Naive B cell (primary cell): ENCODE results near the gene DYRK1A. TPM values are rescaled to one million over a fixed set of nuclear protein-coding genes. Genes with fewer than 3 reads are reported as not detected.
A peak's percentile ranks its signal among the peaks of the same experiment; 100 is the strongest.

Experiments used
- ATAC-seq, 2 donors: fragments of 150-1000 bp; cut with Tn5 transposase; 2 replicates each; pipeline ENCODE4 v1.10.0; 2021; ENCODE audit warnings: low read depth in 2 of 2, mild to moderate bottlenecking in 2 of 2, moderate library complexity in 2 of 2
- DNase-seq: peaks from one replicate; pipeline ENCODE4 v3.0.0; 2022
- H3K27ac Mint-ChIP-seq, 6 donors: one replicate each; pipeline ENCODE4 v1.8.0; 2020 to 2022; ENCODE audit warnings: mild to moderate bottlenecking in 6 of 6, mixed read lengths in 6 of 6, moderate library complexity in 5 of 6, inconsistent platforms in 2 of 6
- H3K27me3 Mint-ChIP-seq, 3 donors: one replicate each; pipeline ENCODE4 v1.8.0; 2021 to 2022; ENCODE audit warnings: mixed read lengths in 3 of 3, mild to moderate bottlenecking in 1 of 3
- H3K36me3 Mint-ChIP-seq, 2 donors: one replicate each; pipeline ENCODE4 v1.8.0; 2020 to 2022; ENCODE audit warnings: mixed read lengths in 2 of 2, inconsistent platforms in 1 of 2, mild to moderate bottlenecking in 1 of 2
- H3K4me1 Mint-ChIP-seq, 3 donors: one replicate each; pipeline ENCODE4 v1.8.0; 2020 to 2022; ENCODE audit warnings: mixed read lengths in 3 of 3, inconsistent platforms in 1 of 3, mild to moderate bottlenecking in 1 of 3, moderate library complexity in 1 of 3
- H3K4me3 Mint-ChIP-seq, 8 donors: one replicate each; pipeline ENCODE4 v1.8.0; 2020 to 2022; ENCODE audit warnings: mild to moderate bottlenecking in 8 of 8, mixed read lengths in 8 of 8, moderate library complexity in 8 of 8, inconsistent platforms in 2 of 8
- H3K9me3 Mint-ChIP-seq, 7 donors: one replicate each; pipeline ENCODE4 v1.8.0; 2020 to 2022; ENCODE audit warnings: mixed read lengths in 7 of 7, mild to moderate bottlenecking in 5 of 7, inconsistent platforms in 2 of 7, moderate library complexity in 1 of 7
- polyA plus RNA-seq, 6 donors: library from polyadenylated mRNA; unstranded; fragments of 300-500 nt; fragmentation: Illumina TruSeq; gene quantifications; one replicate each; pipeline ENCODE4 v1.2.3, GENCODE V29; 2021; ENCODE audit warnings: low read depth in 6 of 6

The DYRK1A gene
- polyA plus RNA-seq, 6 donors from 2014 or later: 5.9 to 14.3 (median 10.2) TPM

DNA sequence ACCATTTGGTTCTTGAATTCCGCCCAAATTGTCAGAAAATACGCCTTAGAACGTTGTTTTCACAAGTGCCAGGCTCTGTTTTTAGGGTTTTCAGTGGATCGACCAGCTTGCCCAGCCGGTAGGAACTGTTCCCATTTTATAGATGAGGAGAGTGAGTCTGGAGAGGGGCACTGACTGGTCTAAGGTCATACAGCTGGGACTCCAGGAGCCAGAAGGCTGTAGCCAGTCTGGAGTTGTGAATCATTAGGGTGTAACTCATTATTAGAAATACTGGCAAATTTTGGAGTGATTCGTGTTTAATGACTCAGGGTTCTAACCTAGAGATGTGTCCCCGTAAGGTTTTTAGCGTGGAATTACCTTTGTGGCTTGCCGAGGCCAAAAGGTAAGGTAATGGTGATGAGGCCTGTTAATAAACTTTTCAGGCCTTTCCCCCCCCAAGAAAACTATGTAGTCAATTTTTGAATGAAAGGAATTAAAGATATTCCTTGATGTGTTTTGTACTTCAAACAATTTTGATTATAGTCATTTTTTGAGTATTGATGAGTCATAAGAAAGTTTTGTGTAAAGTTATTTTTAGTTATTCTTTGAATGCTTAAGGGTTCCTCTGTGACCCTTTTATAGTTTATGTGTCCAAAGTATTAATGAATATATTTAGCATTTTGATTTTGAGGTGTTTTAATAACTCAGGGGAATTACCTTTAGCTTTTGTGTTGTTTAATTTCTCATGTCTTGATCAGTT, 2.1 kb downstream of the DYRK1A start:
- peak overlapping the region; percentile 81 to 100 (median 90) for H3K27ac Mint-ChIP-seq
- peaks cover 48 to 71% (median 70%) of the 10 kb centered on the region in 3 donors for H3K4me1 Mint-ChIP-seq
- H3K9me3 Mint-ChIP-seq: no peaks in the 10 kb centered on the region
- H3K36me3 Mint-ChIP-seq: peaks cover 4 to 8% of the 10 kb centered on the region in 2 donors
- no peaks in the 10 kb centered on the region for H3K27me3 Mint-ChIP-seq
- no peak for DNase-seq
- peak overlapping the region; percentile 81 to 99 (median 92) for H3K4me3 Mint-ChIP-seq
- ATAC-seq: no peak

DNA sequence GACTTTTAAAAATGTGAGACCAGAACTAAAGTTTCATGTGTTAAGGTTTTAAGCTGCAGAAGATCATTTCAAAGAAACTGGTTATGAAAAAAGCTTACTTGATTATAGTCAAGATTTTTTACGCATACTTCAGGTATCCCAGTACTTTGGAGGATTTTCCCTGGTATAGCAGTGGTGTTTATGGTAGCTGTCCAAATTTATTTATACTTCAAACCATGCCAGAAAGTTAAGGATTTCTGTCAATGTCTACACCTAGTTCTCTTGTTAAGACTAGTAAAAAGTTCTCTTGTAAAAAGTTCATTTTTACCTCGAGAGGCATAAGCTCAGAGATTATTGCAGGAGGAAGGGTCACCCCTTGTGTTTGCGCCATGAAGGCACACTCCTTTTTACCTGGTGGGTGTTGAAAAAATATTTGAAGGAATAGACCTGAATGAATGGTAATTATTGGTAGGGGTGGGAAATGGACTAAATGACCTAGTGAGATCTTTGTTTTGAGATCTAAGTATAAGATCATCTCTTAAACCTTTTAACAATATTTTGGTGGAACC, 2.8 kb downstream of the DYRK1A start:
- H3K4me3 Mint-ChIP-seq: peak overlapping the region; percentile 81 to 99 (median 92)
- DNase-seq: no peak
- H3K4me1 Mint-ChIP-seq: peaks cover 52 to 72% (median 70%) of the 10 kb centered on the region in 3 donors
- no peaks in the 10 kb centered on the region for H3K9me3 Mint-ChIP-seq
- H3K27me3 Mint-ChIP-seq: no peaks in the 10 kb centered on the region
- ATAC-seq: no peak
- H3K36me3 Mint-ChIP-seq: peaks cover 4 to 8% of the 10 kb centered on the region in 2 donors
- H3K27ac Mint-ChIP-seq: peak overlapping the region in 5 of 6 donors; percentile 15 to 100 (median 87)

DNA sequence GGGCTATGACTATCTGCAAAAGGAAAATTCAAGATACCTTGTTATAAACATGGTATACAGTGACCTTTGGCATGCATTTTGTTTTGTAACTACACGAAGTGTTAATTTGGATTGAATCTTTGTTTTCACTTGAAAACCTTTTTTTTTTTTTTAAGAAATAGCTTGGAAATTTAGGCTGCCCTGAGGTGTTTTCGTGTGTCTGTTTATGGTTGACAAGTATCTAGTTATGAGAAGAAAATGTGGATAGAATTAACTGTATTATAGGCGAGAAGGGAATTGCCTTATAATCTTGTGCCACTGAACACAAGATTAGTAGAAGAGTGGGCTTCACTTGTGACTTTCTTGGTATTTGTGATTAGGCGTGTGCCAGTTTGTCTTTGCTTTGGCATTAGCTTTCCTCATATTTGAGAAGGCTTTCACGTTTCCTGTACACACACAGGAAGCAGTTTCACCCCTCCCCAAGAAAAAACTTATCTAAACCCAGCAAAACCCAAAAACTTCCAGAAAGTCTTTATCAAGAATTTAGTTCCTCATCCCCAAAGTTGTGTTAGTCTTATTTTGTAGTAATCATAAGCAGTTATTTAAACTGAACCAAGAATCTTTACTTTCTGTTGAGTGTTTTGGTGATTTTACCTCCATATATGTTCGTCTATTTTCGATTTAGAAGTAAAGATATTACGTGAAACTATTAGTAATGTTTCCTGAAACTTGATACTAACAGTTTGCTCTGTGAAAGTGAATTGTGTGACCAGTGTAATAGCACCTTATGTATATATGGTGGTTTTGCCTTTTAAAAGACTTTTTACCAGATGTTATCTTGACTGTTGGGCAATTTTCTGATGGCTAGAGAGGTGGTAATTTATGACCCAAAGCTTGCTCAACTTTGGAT, 3.8 kb downstream of the DYRK1A start:
- DNase-seq (no peak), ATAC-seq (no peak)
- no peaks in the 10 kb centered on the region for H3K27me3 Mint-ChIP-seq
- H3K4me1 Mint-ChIP-seq: peaks cover 51 to 71% (median 68%) of the 10 kb centered on the region in 3 donors
- peak overlapping the region; percentile 12 to 100 (median 76) for H3K27ac Mint-ChIP-seq
- H3K36me3 Mint-ChIP-seq: peaks cover 4 to 8% of the 10 kb centered on the region in 2 donors
- peak overlapping the region; percentile 44 to 99 (median 92) for H3K4me3 Mint-ChIP-seq
- no peaks in the 10 kb centered on the region for H3K9me3 Mint-ChIP-seq

DNA sequence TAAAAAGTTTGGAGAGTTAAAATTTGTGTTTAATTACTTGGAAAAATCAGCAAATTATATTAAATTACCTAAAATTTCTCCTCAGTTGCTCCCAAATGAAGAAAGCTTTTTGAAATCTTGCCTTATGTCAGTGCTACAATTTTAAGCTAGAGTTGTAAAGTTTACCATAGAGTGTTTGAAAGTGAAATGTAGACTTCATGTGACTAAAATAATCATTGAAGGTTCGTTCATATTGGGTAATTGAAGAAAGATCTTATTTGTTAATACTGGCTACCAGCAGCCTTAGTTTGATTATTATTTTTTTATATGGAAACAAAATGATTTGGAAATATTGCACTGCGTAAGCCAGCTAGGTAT, 4.4 kb downstream of the DYRK1A start:
- Mint-ChIP-seq H3K9me3 (no peaks in the 10 kb centered on the region), H3K27me3 (no peaks in the 10 kb centered on the region), H3K27ac (peak overlapping the region in 4 of 6 donors; percentile 35 to 100 (median 46)), H3K4me1 (peaks cover 53 to 74% (median 71%) of the 10 kb centered on the region in 3 donors), H3K4me3 (peak overlapping the region in 7 of 8 donors; percentile 8 to 99 (median 81)), H3K36me3 (peaks cover 4 to 8% of the 10 kb centered on the region in 2 donors)
- no peak for ATAC-seq
- no peak for DNase-seq

DNA sequence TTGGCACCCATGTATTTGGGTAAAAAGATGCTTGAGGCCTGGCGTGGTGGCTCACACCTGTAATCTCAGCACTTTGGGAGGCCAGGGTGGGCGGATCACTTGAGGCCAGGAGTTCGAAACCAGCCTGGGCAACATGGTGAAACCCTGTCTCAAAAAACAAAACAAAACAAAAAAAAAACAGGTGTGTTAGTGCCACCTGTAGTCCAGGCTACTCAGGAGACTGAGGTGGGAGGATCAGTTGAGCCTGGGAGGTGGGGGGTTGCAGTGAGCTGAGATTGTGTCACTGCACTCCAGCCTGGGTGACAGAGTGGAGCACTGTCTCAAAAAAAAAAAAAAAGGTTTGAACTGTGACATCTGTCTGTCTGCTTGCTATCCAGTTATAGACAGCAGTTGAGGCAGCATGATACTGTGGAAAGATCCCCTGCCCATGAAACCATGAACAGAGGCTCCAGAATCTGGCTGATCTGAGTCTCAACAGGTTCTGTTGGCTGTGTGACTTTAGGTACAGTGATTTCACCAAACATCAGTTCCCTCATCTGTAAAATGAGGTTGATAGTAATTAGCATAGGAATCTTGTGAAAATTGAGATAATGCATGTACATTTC, 5.7 kb downstream of the DYRK1A start:
- DNase-seq (no peak), ATAC-seq (no peak)
- Mint-ChIP-seq H3K27me3 (no peaks in the 10 kb centered on the region), H3K36me3 (peaks cover under 1 to 4% of the 10 kb centered on the region in 2 donors), H3K27ac (peak overlapping the region in 3 of 6 donors; percentile 40 to 79 (median 47)), H3K4me1 (peaks cover 58 to 81% (median 76%) of the 10 kb centered on the region in 3 donors), H3K4me3 (peak overlapping the region in 5 of 8 donors; percentile 12 to 70 (median 25)), H3K9me3 (no peaks in the 10 kb centered on the region)

DNA sequence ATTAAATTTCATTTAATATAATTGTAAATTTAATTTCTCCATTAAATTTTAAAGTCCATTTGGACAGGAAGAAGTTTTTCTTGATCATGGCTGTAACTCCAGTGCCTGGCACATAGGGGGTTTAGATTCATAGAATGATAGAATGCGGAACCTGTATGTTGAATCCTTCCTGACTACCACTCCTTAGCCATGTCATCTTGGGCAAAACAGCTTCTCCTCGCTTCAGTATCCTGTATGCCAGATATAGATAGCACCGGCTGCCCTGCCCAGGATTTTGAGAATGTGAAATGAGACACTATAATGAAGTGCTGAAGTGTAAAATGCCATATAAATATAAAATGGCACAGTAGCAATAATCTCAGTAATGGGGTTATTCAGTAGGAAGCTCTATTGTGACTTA, 6.4 kb downstream of the DYRK1A start:
- peaks cover 63 to 88% (median 83%) of the 10 kb centered on the region in 3 donors for H3K4me1 Mint-ChIP-seq
- H3K4me3 Mint-ChIP-seq: peak overlapping the region in 3 of 8 donors; percentile 12 to 25 (median 16)
- ATAC-seq: no peak
- DNase-seq: no peak
- no peaks in the 10 kb centered on the region for H3K9me3 Mint-ChIP-seq
- peak overlapping the region in 2 of 6 donors; percentile 41 to 59 for H3K27ac Mint-ChIP-seq
- no peaks in the 10 kb centered on the region for H3K27me3 Mint-ChIP-seq
- peaks cover 0 to 4% of the 10 kb centered on the region in 2 donors for H3K36me3 Mint-ChIP-seq

DNA sequence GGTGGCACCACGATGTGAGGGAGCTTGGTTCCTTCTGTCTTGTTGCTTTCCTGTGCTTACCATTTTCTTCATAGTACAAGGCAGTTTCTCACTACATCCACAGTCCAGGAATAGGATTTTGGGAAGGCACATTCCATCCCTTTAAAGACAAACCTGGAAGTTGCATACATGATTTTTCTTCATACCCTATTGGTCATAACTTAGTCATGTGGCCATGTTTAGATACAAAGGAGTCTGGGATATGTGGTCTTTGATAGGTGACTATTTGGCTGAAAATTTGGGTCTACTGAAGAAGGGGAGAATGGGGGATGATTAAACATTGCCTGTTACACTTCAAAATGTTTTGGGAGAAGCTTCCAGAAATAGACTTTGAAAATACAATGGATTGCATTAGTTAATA, 7.0 kb downstream of the DYRK1A start:
- Mint-ChIP-seq H3K4me3 (peak overlapping the region in 4 of 8 donors; percentile 9 to 25 (median 17)), H3K27ac (peak overlapping the region in 4 of 6 donors; percentile 4 to 59 (median 32)), H3K36me3 (peaks cover 0 to 4% of the 10 kb centered on the region in 2 donors), H3K4me1 (peaks cover 63 to 91% (median 86%) of the 10 kb centered on the region in 3 donors), H3K9me3 (no peaks in the 10 kb centered on the region), H3K27me3 (no peaks in the 10 kb centered on the region)
- DNase-seq (no peak), ATAC-seq (no peak)

DNA sequence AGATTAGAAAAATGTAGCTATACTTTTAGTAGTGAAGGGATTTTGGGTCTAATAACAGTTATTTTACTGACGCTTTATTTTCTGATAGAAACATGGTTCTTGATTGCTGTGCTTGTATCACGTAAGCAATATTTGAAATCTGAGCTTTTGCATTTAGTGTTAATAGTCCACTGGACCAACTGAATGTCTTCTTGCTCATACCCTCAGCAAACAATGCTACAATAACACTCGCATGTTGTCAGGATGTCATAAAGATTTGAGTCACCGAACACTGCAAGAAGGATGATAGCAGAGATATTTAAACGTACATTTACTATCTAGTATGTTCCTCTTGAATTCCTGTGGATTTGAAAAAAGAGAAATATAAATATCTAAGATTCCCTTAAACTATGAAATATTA, 7.5 kb downstream of the DYRK1A start:
- peak overlapping the region in 5 of 6 donors; percentile 27 to 89 (median 63) for H3K27ac Mint-ChIP-seq

DNA sequence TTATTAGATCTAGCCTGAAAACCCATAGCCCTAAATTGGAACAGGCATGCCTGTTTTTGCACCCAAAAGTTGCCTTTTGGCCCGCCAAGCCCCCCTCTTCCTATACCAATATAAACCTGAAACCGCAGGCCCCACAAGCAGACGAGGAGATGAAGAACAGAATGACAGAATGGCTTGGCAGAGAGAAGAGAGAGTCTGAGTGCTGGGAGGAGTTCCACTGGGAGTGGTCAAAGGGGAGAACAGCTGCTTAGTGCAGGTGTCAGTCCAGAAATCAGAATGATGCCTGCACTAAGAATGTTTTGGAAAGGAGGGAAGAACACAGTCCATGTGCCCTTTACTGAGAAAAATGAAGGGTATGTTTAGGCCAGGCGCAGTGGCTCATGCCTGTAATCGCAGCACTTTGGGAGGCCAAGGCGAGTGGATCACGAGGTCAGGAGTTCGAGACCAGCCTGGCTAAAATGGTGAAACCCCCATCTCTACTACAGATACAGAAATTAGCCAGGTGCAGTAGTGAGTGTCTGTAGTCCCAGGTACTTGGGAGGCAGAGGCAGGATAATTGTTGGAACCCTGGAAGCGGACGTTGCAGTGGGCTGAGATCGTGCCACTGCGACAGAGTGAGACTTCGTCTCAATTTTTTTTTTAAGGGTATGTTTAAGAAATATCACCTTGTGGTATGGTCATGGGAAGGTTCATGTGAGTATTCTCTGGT, 9.4 kb downstream of the DYRK1A start:
- H3K27me3 Mint-ChIP-seq: no peaks in the 10 kb centered on the region
- H3K36me3 Mint-ChIP-seq: peaks cover 0 to 4% of the 10 kb centered on the region in 2 donors
- no peak for DNase-seq
- peak overlapping the region in 6 of 8 donors; percentile 15 to 78 (median 38) for H3K4me3 Mint-ChIP-seq
- no peaks in the 10 kb centered on the region for H3K9me3 Mint-ChIP-seq
- peaks cover 63 to 91% (median 83%) of the 10 kb centered on the region in 3 donors for H3K4me1 Mint-ChIP-seq
- H3K27ac Mint-ChIP-seq: peak overlapping the region in 4 of 6 donors; percentile 32 to 79 (median 46)
- ATAC-seq: no peak

More for the DNA sequence above, 7.5 kb downstream of the DYRK1A start:
- peaks cover 0 to 4% of the 10 kb centered on the region in 2 donors for H3K36me3 Mint-ChIP-seq
- H3K9me3 Mint-ChIP-seq: no peaks in the 10 kb centered on the region
- DNase-seq (no peak), ATAC-seq (no peak)
- no peaks in the 10 kb centered on the region for H3K27me3 Mint-ChIP-seq
- peak overlapping the region in 1 of 8 donors; percentile 49 for H3K4me3 Mint-ChIP-seq
- H3K4me1 Mint-ChIP-seq: peaks cover 65 to 91% (median 86%) of the 10 kb centered on the region in 3 donors

DNA sequence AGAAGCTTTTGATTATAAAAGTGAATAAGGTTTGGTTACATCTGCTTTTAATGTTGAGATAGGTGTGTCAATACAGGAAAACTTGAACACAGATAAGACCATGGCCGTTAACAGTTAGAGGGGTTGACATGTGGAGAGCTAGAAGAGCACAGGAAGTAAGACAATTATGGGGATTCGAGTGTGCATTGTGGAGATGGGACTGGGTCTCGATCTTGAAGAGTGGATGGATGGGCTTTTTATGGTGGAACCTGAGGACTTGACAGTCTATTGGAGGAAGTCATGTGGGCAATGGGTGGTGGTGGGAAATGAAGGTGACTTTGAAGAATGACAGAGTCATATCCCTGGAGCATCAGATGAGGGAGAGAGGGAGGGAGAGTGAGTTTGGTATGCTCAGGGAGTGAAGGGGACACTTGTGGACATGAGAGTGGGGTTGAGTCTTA, 12.1 kb downstream of the DYRK1A start:
- Mint-ChIP-seq H3K9me3 (peaks cover 0 to 6% (median 3%) of the 10 kb centered on the region in 7 donors), H3K27me3 (no peaks in the 10 kb centered on the region), H3K4me3 (peak overlapping the region in 6 of 8 donors; percentile 2 to 74 (median 54)), H3K36me3 (peaks cover 0 to 5% of the 10 kb centered on the region in 2 donors), H3K27ac (peak overlapping the region in 4 of 6 donors; percentile 31 to 65 (median 46)), H3K4me1 (peaks cover 63 to 88% (median 79%) of the 10 kb centered on the region in 3 donors)
- DNase-seq (no peak), ATAC-seq (no peak)

DNA sequence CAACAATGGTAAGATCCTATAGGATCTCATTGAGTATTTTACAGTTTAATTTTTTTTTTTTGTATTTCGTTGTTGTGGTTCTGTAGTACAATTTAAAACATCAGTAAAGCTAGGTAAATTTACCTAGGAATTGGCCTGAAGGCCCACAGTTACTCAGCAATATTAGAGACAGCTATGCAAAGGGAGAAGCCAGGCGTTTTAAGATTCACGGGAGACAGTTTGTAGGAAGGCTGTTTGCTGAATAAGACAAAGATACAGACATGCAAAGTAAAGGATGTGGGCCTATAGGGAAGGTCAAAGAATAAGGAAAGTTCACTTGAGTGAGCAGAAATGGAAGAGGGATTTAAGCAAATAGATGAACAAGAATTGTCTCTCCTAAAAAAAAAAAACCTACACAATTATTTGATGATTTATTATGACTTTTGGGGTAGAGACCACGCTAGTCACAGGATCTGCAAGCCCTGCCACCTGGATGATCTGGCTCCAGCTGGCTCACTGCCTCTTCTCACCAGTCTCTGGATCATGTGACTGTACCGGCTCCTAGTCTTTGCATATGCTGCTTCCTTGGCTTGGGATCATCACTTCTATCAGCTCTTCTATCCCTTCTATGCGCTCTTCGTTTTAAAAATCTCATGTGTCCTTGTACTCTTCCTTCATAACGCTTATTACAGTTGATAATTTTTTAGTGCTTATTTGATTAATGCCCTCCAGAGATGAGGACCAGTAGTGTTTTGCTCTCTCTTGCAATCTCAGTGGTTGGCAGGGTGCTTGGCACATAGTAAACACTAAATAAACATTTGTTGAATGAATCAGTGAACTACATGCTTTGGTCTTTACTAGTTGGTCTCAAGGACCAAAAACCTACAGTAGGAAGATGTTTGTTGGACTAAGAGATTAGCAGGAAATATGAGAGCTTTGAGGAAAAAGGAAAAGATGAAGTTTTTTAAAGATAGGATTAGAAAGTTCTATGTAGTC, 14.1 kb downstream of the DYRK1A start:
- Mint-ChIP-seq H3K4me1 (peaks cover 70 to 92% (median 84%) of the 10 kb centered on the region in 3 donors), H3K36me3 (peaks cover 0 to 16% of the 10 kb centered on the region in 2 donors), H3K9me3 (peaks cover 0 to 9% (median 6%) of the 10 kb centered on the region in 7 donors), H3K4me3 (peak overlapping the region in 7 of 8 donors; percentile 0 to 45 (median 33)), H3K27me3 (no peaks in the 10 kb centered on the region), H3K27ac (peak overlapping the region in 3 of 6 donors; percentile 14 to 64 (median 28))
- no peak for ATAC-seq
- no peak for DNase-seq
